ENCODE data around the gene SORCS2.

SORCS2 gene

DNA sequence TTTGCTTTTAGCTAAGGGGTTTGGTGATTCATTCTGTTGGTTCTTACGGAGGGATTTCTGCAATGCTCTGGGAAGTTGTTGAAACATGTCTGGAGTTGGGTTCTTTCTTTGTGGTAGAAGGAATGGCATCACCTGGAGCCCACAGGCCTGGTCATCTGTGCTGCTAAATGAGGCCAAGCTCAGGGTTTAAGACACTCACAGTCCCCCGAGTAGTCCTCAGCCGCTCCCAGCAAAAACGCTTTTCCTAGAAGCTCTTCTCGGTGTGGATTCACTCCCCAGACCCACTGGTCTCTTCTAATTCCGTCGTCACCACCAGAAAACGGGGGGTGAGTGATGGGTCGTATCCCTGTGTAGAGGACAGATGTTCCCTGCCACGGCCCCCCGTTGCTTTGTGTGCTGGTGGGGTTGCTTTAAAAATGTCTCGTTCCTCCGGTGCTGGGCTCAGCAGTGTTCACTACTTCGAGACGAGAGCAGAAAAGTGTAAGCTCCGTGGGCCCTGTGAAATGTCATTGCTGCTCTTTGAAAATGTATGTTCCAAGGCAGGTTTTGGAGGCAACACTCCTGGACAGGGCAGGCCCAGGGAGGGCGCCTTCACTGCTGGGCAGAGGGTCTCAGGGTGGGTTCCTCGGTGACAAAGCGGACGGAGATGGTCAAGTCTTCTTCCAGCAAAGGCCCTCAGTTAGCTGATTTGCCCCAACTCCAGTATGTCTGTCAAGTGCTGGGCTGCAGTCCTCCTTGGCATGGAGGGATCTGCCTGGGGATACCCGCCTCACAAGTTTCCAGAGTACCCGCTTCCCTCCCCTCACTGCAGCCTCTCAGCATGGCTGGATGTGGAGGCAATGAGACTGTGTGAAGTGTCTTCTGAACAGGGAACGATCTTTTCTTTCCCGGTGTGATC lies 205.1 kb downstream of the SORCS2 start:
- DNase-seq: no peak

DNA sequence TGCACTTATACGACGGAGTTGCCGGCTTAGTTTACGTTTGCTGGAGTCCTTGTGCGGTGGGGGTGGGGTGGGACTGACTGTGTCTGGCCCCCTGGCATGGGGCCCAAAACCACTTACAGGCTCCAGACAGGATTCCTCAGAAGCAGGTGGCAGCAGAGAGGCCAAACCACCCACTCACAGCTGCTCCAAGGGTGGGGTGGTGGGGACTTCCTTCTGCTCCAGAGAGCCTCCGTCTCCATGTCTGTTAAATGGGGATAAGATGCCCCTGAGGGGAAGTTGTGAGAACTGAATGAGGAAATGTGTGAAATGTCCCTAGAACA lies 205.7 kb downstream of the SORCS2 start:
- DNase-seq: peak; percentile 79

DNA sequence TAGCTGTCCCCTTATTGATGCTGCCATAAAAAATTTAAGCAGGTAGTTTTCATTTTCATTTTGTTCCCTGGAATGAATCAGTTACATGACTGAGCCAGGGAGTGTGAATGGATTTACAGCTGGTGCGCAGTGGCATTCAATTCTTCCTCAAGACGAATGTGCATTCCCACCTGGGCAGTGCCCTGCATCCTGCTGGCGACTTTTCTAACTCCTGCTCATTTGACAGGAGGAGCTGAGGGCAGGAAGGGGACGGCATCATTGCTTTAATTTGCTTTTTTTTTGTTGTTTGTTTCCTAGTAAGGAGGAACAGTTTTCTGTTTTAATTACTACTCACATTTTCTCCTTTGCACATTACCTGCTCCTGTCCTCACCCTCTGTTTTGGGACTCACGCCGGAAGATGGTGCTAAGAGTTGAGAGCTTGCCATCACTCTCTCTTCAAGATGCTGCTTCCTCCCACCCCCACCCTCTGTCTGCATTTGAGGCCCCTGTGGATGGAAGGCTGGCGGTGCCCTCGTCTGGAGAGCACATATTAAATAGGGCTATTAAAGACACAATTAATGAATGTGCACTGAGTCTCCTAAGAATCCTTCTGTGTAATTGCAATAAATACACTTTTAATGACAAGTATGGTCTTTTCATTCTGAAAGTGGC lies 206.6 kb downstream of the SORCS2 start:
- DNase-seq: no peak

DNA sequence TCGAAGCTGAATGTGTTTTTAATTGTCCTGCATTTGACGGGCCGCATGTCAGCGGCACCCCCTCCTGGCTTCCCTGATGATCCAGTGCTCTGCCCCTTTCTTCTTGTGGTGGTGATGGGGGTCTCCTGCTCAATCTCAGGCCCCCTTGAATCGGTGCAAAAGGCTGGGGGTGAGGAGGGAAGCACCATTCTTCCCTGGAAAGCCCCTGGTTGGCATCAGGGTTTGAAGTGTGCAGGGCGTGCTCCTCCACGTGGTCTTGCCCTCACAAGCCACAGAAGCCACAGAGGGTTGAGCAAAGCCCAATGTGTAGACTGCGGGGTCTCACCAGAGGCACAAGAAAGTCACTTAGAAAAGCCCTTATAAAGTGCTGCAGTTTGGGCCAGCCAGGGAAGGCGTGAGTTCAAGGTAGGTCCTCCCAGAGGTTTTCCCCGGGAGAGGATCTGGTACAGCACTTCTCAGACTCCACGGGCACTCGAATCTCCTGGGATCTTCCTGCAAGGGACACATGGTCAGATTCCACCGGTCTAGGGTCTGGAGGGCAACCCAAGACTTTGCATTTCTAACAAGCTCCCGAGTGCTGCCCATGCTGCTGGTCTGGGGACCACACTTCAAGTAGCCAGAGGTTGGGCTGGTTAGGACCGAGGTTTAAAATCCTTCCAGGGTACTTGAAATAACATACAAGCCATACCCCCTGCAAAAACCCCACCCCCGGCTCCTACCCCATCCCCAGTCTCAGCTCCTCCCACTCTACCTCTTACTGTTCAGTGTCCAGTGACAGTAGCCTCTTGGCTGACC lies 207.3 kb downstream of the SORCS2 start:
- DNase-seq: no peak

DNA sequence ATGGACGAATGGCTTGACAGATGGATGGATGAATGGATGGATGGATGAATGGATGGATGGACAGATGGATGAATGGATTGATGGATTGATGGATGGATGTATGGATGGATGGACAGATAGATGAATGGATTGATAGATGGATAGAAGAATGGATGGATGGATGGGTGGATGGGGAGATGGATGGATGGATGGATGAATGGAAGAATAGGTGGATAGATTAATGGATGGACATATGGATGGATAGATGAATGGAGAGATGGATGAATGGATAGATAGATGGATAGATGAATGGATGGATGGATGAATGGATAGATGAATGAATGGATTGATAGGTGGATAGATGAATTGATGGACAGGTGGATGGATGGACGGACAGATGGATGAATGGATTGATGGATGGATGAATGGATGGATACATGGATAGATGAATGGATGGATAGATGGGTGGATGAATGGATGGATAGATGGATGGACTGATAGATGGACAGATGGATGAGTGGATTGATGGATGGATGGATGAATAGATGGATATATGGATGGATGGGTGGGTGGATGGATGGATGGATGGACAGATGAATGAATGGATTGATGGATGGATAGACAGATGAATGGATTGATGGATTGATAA lies 208.4 kb downstream of the SORCS2 start:
- DNase-seq: no peak

DNA sequence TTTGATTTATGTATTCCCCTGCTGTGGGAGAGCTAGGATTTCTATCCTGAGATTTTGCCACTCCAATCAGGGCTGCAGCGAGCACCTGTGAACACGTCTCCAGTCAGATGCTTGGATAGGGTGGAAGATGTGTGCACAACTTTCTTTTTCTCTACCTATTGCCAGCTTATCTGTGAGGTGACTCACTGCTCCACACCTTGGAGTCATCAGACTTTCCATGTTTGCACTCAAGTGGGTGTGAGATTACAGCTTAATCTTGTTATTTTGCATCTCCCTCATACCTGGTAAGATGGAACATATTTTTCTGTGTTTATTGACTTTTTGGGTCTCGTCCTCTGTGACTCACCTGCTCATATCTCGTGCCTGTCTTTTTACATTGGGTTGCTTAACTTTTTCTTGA lies 210.2 kb downstream of the SORCS2 start:
- no peak for DNase-seq

DNA sequence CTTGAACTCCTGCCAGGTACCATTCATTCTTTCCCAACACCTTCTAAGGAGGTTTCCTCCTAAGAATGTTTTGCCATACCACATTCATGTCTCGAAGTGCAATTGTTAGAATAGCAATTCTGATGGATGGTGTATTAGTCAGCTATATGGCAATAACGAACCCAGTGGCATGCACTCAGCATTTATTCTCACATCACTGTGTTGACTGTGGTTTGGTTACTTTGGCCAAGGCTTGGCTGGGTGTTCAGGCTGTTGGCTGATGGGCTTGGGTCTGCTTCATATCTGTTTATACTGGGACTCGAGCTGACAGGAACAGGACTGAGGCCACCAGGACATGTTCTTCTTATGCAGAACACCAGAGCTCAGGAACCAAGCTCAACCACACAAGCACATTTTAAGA lies 210.7 kb downstream of the SORCS2 start:
- DNase-seq: no peak

DNA sequence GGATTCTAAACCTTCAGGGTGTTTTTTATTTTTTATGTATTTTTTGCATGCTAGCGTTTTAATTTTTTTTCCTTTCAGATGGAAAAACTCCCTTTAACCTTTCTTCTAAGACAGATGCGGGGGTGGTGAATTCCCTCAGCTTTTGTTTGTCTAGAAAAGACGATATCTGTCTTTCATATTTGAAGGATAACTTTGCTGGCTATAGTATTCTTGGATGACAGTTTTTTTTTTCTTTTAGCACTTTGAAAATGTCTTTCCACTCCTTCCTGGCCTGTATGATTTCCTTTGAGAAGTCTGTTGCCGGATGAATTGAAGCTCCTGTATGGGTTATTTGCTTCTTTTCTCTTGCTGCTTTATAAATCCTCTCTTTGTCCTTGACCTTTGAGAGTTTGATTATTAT lies 215.8 kb downstream of the SORCS2 start:
- no peak for DNase-seq

DNA sequence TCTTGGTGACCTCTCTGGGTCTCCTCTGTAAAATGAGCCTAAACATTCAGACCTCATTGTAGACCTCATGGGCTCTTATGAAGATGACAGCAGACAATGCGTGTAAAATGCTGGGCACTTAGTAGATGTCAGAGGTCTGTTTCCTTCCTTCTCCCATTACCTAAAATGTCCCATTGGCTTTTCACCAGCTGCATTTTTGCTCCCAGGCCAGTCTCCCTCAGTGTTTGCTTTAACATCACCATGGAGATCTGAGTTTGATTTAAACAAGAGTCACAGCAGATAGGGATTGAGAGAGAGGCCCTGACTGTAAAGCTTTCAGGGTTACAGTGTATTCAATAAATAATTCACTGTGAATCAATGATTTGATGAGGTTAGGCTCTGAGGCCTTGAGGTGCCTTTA lies 218.1 kb downstream of the SORCS2 start:
- no peak for DNase-seq

DNA sequence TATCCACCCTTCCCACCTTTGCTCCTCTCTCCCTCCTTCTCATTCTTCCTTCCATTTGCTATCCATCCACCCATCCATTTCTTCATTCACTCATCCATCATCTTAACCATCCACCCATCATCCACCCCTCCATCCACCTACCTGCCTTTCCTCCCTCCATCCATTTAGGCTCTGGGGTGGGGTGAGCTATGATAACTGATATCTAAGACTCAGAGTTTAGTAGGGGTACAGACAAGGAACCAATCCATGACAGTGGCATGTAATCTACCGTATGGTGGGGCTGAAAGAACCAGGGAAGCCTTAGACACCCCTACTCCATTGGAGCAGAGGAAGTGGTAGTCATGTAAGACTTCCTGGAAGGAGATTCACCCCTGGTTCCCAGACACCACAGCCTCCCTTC lies 219.2 kb downstream of the SORCS2 start:
- no peak for DNase-seq

DNA sequence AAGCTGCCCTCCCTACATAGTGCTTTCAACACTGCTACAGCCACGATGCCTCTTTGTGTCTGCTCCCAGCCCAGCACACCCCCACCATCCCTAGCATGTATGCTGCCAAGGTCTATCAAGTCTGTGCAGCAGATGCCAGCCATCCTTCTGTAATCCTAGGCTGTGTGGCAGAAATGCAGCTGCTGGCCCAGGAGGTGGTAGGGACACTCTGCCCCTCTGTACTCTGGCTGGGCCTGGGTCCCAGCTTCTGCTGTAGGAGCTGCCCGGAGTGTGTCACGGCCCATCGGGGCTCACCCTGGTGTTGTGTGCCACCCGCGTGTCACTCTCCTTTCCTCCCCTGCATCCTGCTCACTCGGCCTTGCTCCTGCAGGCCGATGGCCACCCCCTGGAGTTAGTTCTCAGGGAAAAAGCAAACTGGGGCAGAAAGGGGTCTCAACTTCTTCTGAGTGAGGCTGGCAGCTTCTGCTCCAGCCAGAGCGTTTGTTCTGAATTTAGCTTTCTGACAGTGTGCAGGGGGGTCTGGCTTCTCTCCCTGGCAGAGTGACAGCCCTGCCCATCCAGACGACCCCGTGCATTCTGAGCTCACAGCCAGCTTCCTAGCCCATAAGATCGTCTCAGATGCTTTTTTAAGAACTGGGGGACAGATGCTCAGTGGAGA lies 219.7 kb downstream of the SORCS2 start:
- DNase-seq: no peak

DNA sequence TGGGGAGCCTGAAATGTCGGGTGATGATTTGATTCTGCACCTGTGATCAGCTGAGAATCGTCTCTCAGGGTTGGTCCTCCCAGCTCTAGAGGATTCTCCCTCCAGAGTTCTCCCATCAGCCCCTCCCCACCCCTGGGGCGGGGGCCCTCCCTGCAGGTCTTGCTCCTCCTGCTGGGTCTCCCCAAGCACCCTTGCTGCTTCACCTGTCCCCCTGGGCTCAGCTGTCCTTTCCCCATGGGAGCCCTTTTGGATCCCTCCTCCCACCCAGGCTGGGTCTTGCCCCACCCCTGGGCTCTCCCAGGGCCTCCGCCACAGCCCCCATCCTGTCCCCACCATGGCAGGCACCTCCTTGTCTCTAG lies 220.2 kb downstream of the SORCS2 start:
- no peak for DNase-seq

DNA sequence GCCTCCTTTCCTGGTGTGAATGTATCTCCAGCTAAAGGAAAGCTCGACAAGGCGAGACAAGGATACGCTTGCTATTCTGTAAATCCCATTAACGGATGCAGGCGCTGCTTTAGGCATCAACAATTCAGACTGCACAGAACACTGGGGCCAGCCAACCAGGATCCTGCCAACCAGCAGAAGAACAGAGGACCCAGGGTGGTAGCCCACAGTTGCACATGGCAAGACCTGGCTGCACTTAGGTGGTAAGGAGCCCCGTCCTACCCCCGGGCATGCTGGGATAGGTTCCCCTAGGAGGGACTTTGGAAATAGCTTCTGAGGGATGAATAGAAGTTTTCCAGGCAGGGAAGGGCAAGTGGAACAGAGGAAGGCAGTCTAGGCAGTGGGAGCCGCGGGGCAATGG lies 221.7 kb downstream of the SORCS2 start:
- DNase-seq: no peak

DNA sequence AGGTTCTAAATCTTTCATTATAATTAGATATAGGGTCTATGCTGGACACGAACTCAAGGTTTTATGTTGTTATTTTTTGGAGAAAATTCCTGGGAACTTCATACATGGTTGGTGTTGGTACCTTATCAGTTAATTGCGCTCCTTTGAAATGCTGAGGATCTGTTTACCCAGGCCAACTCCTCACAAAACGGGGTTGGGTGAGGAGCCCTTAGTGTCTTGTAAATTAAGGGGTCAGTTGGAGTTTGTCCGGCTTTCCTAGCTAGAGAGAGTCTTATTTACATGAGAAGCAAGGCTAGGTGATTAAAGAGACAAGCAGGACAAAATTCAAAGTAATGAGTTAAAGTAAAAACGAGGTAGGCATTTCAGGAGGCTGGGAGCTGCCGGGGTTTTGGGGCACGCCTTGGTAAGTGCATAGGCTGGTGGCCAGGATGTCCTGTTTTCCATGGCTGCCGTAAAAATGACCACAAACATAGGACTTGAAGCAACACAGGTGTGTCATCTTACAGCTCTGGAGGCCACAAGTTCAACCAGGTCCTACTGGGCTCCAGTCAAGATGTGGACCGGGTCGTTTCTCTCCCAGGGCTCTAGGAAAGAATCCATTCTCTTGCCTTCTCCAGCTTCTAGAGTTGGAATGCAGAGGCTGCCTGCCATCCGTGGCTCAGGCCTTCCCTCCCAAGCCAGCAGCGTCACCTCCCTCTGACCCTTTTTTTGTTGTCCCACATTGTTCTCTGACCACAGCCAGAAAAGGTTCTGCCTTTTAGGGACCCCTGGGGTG lies 222.6 kb downstream of the SORCS2 start:
- DNase-seq: no peak

DNA sequence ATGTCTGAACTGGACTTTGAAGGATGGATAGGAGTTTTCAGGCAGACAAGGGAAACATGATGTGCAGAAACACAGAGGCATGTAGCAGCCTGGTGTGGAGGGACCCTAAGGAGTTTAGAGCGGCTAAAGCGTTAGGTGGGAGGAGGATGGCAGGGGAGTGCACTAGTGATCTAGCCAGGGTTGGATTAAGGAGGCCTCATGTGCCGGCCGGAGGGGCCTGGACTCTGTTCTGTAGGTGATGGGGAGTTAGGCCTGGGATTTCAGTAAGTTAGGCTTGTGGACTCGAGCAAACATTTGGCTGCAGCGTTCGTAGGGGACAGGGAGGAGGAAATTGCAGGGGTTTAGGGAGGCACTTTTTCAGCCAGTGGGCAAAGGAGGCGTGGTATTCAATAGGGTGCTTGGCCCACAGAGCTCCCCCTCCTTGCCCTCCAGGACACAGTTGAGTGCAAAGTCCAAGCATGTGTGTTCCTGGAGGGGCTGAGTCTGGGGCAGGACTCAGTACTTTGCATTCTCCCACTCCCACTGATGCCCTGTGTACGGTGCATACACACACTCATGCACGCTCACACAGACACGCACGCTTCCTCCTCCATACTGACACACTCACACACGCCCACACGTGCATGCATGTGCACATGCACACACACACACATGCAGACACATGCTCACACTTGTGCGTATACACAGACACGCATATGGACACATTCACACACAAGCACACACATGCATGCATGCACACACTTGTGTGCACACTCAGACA lies 223.8 kb downstream of the SORCS2 start:
- DNase-seq: no peak

DNA sequence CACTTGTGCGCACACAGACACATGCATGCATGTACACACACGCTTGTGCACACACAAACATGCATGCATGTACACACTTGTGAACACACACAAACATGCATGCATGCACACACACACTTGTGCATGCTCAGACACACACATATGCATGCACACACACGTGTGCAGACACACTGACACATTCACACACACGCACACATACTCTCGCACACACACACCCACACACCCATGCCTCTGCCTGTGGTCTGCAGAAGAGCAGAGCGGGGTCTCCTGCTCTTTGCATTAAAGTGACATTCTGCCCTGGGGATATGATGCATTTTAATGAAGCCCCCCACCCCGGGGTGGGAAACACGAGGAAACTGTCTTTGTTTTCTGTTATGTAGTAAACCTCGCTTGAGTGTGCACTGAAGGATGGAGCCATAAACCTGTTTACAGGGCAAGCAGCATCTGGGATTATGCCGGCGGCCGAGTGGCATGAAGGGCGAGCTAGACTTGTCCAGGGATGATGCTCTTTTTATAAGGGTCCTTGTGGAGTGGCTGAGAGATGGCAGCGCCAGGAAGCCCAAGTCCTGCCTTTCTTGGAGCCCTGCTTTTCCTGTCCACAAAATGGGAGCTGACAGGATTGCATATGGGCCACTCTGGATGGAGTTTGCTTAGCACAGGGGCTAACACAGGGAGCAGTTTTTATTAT lies 224.6 kb downstream of the SORCS2 start:
- DNase-seq: no peak

DNA sequence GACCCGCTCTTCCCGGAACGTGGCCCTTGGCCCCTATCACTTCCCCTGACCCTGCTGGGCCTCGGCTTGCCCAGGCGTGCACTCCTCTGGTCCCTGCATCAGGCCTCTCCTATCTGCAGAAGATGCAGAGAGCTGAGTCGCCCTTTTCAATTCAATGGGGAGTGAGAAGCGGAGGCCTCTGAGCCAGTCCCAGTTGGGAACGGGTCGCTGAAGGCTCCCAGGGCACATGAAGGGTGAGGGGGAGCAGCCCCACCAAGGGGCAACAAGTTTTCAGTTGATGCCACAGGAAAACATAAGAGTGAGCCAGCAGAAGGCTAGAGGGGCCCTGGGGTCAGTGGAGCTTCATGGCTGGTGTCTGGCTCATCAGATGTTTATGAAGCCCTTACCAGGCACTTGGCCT lies 225.3 kb downstream of the SORCS2 start:
- no peak for DNase-seq

DNA sequence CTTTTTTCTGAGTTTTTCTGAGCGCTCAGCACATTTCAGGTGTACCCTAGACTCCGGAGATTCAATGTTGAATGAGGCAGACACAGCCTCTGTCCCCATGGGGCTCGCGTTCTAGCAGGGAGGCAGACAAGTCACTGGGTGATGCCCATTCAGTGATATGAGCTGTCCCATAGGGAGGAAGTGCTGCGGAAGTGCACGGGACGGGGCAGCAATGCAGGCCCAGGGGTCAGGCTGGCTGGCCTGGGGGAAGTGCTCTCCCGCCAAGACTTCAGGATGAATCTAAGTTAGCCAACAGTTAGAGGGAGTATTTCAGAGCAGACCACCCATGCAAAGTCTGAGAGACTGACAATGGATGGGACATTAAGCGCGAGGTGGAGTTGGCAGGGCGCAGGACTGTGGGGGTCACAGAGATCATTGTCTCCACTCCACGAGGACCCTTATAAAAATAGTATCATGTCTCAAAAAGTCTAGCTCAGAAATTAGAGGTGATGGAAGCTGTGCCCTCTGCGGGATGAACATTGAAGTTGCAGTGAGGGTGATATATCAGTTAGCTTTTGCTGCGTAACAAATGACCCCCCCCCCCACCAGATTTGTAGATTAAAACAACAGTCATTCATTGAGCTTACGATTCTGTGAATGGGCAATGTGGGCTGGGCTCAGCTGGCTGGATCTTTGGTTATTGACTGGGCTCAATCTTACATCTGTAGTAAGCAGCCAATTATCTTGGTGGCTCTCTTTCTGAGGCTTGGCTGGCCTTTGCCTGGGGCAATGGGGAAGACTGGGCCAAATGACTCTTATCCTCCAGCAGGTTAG lies 226.0 kb downstream of the SORCS2 start:
- no peak for DNase-seq

DNA sequence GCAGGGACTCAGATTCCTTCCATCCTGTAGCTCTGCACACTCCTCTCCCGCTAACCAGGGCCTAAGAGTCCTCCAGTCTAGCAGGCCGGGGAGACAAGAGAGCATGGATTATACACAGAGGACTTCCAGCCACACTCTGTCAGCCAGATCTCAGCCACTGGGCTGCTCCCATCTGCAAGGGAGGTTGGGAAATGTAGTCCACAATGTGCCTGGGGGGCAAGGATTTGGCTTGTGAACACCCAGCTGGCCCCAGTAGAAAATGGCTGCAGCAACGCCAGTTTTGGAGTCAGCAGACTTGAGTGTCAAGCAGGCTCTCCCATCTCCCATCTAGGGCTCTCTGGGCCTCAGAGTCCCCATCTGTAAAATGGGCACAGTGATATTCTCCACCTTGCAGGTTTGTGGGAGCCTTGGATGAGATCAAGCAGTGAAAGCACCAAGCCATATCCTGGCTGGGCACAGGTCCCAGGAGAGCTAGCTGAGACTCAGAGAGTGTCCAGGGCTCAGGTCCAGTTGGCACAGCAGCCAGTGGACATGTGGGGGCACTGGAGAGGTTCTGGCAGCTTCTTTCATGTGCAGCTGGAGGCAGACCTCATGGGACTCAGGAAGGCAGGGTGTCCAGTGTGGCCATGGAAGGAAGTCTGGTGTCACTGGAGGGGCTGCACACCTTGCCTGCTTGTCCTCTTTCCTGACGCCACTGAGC lies 227.8 kb downstream of the SORCS2 start:
- DNase-seq: no peak
